GM18507 (cell line): Measurements from ENCODE around the gene ZBTB40.

Experiments
- DNase-seq: peaks from one replicate; pipeline ENCODE4 v3.0.0; 2011; ENCODE audit warnings: low read depth; ENCODE audit not compliant: insufficient read length; ENCODE audit errors: extremely low spot score
- FAIRE-seq: peaks from 2 replicates; lab custom pipeline; 2011; peaks lifted over from hg19 to GRCh38; lab: Jason Lieb, UNC

The ZBTB40 gene

DNA sequence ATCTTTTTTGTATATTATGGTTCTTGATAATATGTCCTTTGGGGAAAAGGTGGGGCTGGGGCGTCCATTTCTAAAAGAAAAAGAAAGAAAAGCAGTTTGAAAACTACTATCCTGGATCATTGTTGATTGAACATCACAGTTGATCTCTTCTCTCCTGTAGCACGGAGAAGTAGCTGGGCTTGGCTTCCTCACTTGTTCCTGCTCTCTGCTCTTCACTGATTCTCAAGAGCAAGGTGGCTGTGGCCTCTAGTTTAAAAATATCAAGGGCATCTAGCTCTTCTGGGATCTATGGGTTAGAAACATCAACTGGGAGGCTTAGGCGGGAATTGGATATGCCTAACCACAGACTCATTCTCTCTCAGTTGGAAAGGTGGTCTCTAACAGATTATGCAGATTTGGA, 73.6 kb downstream of the ZBTB40 start:
- no peak for FAIRE-seq
- DNase-seq, result no peak

DNA sequence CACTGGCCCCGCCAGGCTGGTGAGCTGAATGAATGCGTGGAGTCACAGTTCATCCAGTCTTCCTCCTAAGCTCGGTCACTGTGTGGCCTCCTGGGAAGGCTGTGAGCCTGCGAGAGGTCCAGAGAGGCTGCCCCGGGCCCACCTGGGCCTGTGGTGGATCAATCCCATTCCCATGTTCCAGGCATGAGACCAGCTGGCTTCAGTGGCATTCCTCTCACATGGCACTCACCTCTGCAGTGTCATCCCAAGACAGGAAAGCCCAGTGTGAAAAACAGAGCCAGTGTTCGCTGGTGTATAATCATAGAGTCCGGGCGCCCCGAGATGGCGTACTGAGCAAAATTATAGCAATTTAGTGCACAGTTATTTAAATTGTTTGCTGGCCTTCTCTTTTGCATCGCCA, 74.0 kb downstream of the ZBTB40 start:
- FAIRE-seq (no peak), DNase-seq (no peak)

DNA sequence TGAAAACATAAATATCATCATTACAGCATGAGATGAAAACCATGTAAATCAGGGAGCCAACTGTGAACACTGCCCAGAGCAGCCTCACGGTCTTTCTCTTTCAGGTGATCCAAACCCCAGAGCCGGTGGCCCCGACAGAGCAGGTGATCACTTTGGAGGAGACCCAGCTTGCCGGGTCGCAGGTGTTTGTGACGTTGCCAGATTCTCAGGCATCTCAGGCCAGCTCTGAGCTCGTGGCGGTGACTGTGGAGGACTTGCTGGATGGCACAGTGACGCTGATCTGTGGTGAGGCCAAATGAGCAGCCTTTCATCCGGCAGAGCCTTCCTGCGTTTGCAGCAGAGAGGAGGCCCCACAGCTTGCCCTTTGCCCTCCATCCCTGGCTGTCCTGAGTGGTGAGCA, 74.4 kb downstream of the ZBTB40 start:
- DNase-seq, result no peak
- FAIRE-seq, result no peak

- FAIRE-seq (no peak), DNase-seq (no peak)
Observed at GRCh38 chr1:22526677-22527076, 75.0 kb downstream of the ZBTB40 start.

- FAIRE-seq (no peak), DNase-seq (no peak)
Observed at GRCh38 chr1:22527122-22527521, 75.5 kb downstream of the ZBTB40 start.

- no peak for DNase-seq
- no peak for FAIRE-seq
Observed at GRCh38 chr1:22527555-22528296, 76.1 kb downstream of the ZBTB40 start.

- FAIRE-seq (no peak), DNase-seq (no peak)
Observed at GRCh38 chr1:22528451-22528850, 76.8 kb downstream of the ZBTB40 start.

- FAIRE-seq, result no peak
- no peak for DNase-seq
Observed at GRCh38 chr1:22529901-22530621, 78.4 kb downstream of the ZBTB40 start.

DNA sequence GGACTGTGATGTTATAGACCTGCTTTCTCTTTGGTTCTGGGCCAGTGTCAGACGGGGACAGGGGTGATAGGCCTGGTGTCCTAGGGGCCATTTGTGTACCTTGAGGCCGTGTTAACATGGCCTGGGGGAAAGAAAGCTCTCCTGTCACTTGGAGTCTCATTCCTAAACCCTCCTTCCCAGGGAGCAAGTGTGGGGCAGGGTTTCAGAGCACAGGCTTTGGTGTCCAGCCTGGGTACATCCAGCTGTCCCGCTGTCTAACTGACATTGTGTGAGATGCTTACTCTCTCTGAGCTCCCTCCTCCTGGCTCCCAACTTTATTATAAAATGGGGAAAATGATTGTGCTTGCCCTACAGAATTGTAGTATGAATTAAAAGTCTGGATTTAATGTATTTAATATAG, 79.1 kb downstream of the ZBTB40 start:
- DNase-seq, result no peak
- FAIRE-seq, result no peak

DNA sequence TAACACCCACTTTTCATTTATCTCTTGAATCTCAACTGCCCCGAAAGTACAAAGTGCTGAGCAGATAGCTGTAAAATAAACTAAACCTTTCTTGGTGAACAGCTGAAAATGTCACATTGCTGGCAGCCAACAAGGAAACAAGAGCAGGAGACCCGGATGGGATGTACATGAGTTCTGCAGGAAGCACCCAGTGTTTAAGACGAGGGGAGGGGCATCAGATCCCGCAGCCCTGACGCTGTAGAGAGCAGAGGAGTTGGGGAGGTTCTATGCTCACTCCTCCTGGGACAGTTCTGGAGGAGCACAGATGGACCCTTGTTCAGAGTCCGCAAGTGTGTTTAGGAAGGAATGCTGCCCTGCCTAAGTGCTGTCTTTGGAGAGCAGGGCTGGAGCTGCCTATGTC, 79.6 kb downstream of the ZBTB40 start:
- no peak for DNase-seq
- FAIRE-seq, result no peak

- DNase-seq, result no peak
- no peak for FAIRE-seq
Observed at GRCh38 chr1:22533244-22533895, 81.7 kb downstream of the ZBTB40 start.

GRCh38 chr1:22534951-22535350, 83.3 kb downstream of the ZBTB40 start:
- no peak for FAIRE-seq
- DNase-seq, result no peak

DNA sequence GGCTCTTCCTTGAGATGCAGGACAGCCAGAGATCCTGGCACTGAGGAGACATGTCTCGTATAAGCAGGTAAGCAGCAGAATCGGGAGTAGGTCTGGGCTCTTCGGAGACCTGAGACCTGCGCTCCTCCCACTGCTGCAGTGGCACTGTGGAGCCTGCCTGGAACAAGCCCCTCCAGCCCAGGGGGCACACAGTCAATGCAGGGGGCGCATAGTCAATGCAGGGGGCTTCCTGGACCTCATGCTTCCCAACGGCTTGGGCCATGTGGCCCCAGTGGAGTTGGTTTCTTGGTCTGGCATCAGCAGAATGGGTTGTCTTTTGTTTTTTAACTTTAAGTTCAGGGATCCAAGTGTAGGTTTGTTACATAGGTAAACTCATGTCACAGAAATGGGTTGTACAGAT, 83.7 kb downstream of the ZBTB40 start:
- no peak for FAIRE-seq
- no peak for DNase-seq

GRCh38 chr1:22536506-22536905, 84.9 kb downstream of the ZBTB40 start:
- FAIRE-seq, result no peak
- no peak for DNase-seq

DNA sequence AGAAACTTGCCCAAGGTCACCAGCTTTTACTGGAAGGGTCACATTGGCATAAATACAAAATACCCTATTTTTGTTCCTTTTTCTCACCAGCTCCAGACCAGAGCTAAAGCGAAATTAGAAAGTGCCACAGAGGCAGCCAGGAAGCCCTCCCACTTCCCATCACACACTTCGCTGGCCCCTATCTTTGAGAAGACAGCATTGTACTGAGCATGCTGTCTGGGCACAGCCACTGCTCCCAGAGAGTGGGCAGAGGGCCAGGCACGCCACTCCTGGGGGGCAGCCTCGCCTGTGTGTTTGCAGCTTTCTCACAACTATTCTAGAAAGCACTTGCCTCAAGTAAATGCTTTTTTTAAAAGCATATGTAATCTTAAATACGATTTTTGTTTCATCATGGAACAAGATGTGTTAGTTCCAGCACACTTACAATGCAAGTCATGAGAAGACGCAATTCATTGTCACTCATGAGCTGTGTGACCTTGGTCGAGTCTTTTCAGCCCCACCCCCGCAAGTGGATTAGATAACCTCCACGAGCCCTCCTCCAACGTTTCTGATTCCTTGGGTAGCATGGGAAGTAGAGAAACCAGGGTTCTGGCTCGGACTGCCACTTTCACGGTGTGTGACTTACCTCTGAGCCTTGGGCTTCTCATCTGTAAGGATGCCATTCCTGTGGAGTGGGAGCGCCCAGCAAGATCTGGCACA, 85.9 kb downstream of the ZBTB40 start:
- FAIRE-seq (no peak), DNase-seq (no peak)

DNA sequence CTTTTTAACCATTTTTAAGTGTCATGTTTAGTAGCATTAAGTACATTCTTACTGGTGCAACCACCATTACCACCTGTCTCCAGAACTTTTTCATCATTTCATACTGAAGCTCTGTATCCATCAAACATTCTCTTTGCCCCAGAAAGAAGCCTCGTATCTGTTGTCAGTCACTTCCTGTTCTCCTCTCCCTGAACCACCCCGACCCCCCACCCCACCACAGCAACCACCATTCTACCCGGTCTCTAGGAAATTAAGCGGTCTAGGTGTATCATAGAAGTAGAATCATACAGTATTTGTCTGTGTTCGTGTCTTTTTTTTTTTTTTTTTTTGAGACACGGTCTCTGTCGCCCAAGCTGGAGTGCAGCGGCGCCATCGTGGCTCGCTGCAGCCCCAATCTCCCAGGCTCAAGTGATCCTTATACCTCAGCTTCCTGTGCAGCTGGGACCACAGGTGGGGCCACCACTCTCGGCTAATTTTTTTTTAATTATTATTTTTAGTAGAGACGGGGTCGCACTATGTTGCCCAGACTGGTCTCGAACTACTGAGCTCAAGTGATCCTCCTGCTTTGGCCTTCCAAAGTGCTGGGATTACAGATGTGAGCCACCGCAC, 88.0 kb downstream of the ZBTB40 start:
- no peak for FAIRE-seq
- no peak for DNase-seq

DNA sequence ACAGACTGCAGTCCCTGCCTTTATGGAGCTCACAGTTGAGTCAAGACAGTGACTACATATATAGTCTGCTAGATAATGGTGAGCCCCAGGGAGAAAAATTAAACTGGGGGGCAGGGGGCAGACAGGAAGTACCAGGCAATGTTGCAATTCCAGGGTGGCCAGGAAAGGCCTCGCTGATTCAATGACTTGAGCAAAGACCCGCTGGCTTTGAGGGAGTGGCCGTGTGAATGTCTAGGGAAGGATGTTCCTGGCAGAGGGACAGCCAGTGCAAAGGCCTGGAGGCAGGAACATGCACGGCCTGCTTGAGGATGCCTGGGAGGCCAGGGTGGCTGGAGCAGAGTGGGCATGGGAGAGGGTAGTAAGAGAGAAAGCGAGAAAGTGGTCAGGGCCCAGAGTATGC, 88.7 kb downstream of the ZBTB40 start:
- no peak for FAIRE-seq
- DNase-seq, result no peak

- FAIRE-seq (no peak), DNase-seq (no peak)
Observed at GRCh38 chr1:22542886-22543285, 91.2 kb downstream of the ZBTB40 start.

GRCh38 chr1:22543679-22544078, 92.0 kb downstream of the ZBTB40 start:
- DNase-seq (no peak), FAIRE-seq (no peak)

DNA sequence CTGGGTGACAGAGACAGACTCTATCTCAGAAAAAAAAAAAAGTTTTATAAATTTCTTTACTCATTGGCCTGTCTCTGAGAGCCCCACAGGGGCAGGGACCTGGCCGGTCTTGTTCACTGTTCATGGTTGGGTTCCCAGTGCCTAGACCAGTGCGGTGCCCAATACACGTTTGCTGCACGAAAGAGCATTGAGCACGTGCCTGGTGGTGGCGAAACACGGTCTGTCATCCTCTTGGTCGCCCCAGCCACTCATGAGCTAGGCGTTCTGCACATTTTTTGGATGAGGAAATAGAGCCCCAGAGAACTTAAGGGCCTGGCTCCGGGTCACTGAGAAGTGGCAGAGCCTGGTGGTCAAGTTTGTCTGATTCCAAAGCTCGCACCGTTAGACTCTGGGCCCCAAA, 93.0 kb downstream of the ZBTB40 start:
- DNase-seq (no peak), FAIRE-seq (no peak)
